ENCODE measurements around the gene INF2. TPM values are rescaled to one million over a fixed set of nuclear protein-coding genes. Genes with fewer than 3 reads are reported as not detected.

Gene INF2
- total RNA-seq, 5 donors from 2014 or later (not counting 1 experiment from before 2014, with no cell fraction given): 72.7 to 128 (median 83.7) TPM

DNA sequence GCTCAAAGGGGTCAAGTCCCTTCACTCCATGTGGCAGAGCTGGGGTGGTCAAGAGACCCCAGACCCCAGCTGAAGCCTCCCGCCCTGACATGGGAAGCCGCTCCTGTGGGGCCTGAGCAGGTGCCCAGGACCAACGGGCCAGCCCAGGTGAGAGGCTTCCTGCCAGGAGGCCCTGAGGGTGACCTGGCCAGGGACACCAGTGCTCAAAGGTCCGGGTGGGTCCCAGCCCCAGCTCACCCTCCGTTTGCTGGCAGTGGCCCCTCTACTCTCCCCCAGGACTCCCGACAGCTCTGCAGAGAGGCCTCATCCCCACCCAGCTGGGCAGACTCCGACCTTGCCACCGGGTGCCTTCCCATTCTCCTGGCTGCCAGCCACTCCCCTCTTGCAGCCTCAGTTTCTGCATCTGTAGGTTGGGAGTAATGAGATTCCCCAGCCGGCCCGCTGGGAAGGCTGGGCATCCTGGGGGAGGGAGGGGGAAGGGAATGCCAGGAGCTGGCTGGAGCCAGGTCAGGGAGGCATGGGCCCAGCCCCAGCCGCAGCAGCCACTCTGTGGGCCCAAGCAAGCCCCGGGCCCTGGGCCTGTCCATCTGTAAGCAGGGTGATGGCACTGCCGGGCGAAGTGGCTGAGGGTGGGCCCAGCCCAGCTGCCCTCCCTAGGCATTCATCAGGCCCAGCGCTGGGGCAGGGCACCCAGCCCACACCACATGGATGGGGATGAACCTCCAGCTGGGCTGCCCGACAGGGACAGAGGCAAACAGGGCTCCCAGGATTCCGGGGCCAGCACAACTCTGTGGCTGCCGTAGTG lies 10.3 kb upstream of the INF2 start:
- H3K9me3 ChIP-seq: no peaks in the 10 kb centered on the region
- no peak overlapping the region for H3K27ac Mint-ChIP-seq
- POLR2A ChIA-PET: no interaction called here
- ATAC-seq (replicated peaks in 1 of 4): no peak
- peak overlapping the region in 2 of 3 donors; percentile 24 to 81 for H3K4me3 Mint-ChIP-seq
- 94% methylated on average over 15 of the region's 18 CpGs for WGBS (ENCODE audit: insufficient coverage)
- peaks cover 10 to 25% of the 10 kb centered on the region in 2 experiments for H3K4me1 ChIP-seq (ENCODE audit: control insufficient read depth in 1 of 2, extremely low read depth in 1 of 2, insufficient read depth in 2 of 2, low read length in 2 of 2)
- peaks cover 0 to 31% of the 10 kb centered on the region in 2 experiments for H3K27me3 ChIP-seq (replicated peaks in 1 of 2; ENCODE audit: control insufficient read depth in 2 of 2, extremely low read depth in 1 of 2, insufficient read depth in 2 of 2, low read length in 1 of 2)
- no peak overlapping the region for H3K27ac ChIP-seq (ENCODE audit: low read length)
- H3K4me1 Mint-ChIP-seq: peaks cover 5 to 20% (median 10%) of the 10 kb centered on the region in 3 donors
- no peaks in the 10 kb centered on the region for H3K36me3 ChIP-seq (ENCODE audit: control insufficient read depth in 2 of 2, extremely low read depth in 1 of 2, insufficient read depth in 1 of 2, low read length in 1 of 2)
- H3K9me3 Mint-ChIP-seq: no peaks in the 10 kb centered on the region
- no peaks in the 10 kb centered on the region for H3K27me3 Mint-ChIP-seq
- CTCF ChIA-PET: no interaction called here
- no peak for DNase-seq
- no peaks in the 10 kb centered on the region for H3K36me3 Mint-ChIP-seq
- H3K4me3 ChIP-seq (ENCODE audit: control insufficient read depth in 1 of 2, extremely low read depth in 1 of 2, low read length in 1 of 2): no peak overlapping the region

DNA sequence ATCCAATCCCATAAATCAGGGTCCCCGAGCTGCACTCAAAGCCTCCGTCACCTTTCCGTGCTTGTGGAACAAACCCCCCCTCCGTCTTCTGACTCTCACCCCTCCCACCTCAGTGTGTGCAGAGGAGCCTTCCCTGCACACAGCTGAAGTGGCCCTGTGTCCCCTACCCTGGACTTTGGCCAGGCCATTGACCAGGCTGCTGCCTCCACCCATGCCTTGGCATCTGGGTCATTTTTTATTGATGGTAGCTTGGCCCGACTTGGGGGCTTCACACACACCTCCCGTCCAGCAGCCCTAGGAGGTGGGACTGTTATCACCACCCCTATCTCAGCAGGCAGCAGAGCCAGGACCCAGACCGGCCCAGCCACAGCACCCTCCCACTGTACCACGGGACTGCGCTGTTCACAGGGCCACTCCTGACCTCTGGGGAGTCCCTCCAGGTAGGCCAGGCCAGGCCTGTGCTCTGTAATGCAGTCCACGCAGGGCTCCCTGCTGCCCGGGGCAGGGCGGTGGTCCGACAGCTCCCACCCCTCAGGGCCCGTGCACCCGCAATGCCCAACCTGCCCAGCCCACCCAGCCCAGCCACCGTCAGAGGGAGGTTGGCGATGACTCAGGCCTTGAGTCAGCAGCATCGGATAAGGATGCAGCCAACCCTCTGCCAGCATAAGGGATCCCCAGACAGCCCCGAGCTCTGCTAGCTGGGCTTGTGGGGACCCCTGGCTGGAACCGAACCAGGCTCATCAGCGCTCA lies 9.2 kb upstream of the INF2 start:
- Histone ChIP-seq H3K36me3 (ENCODE audit: control insufficient read depth in 2 of 2, extremely low read depth in 1 of 2, insufficient read depth in 1 of 2, low read length in 1 of 2) (no peaks in the 10 kb centered on the region), H3K27ac (ENCODE audit: low read length) (no peak overlapping the region), H3K4me1 (ENCODE audit: control insufficient read depth in 1 of 2, extremely low read depth in 1 of 2, insufficient read depth in 2 of 2, low read length in 2 of 2) (peaks cover 13 to 28% of the 10 kb centered on the region in 2 experiments), H3K27me3 (replicated peaks in 1 of 2; ENCODE audit: control insufficient read depth in 2 of 2, extremely low read depth in 1 of 2, insufficient read depth in 2 of 2, low read length in 1 of 2) (peaks cover 0 to 31% of the 10 kb centered on the region in 2 experiments), H3K9me3 (no peaks in the 10 kb centered on the region), H3K4me3 (ENCODE audit: control insufficient read depth in 1 of 2, extremely low read depth in 1 of 2, low read length in 1 of 2) (no peak overlapping the region)
- no peak for DNase-seq
- Mint-ChIP-seq H3K4me1 (peaks cover 11 to 28% (median 17%) of the 10 kb centered on the region in 3 donors), H3K9me3 (no peaks in the 10 kb centered on the region), H3K4me3 (no peak overlapping the region), H3K27me3 (no peaks in the 10 kb centered on the region), H3K27ac (peak overlapping the region in 1 of 2 donors; percentile 66), H3K36me3 (no peaks in the 10 kb centered on the region)
- POLR2A ChIA-PET: no interaction called here
- 87% methylated on average over 21 of the region's 21 CpGs for WGBS (ENCODE audit: insufficient coverage)
- CTCF ChIA-PET: no interaction called here
- ATAC-seq (replicated peaks in 1 of 4): no peak

DNA sequence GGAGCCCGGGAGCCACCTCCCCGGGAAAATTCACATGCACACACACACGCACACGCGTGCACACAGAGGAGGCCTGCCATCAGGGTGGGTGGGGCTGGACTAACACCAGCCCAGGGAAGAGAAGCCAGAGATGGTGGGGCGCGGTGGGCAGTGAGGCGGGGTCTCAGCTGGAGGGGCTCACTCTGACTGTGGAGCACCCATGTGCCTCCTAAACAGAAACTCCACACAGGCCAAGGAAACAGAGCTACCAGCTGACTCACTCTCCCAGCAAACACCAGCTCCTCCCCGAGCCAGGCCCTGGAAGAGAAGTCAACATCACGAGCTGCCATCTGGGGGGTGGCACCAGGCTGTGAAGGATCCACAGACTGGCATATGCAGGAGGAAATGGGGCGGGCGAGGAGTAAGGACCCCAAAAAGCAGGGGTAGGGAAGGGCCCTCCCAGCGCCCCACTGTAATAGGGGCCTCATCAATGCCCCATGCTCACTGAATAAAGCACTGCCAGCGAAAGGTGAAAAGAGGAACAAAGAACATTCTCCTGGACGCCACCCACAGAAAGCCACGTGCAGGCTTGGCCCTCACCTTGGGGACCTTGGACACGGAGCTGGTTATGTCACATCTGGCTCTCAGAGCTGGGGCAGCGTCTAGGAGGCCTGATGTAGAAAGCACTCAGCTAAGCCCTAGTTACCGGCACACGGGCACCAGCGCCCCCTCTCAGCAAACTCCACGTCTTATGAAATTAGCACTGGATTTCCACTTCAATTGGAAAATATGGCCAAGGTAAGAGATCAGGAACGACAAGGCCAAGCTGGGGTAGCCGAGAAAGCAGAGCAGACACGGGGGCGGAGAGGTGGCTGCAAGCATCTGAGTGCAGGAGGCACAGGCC lies 8.4 kb upstream of the INF2 start:
- H3K27ac Mint-ChIP-seq: no peak overlapping the region
- H3K9me3 ChIP-seq: no peaks in the 10 kb centered on the region
- peaks cover 13 to 29% of the 10 kb centered on the region in 2 experiments for H3K4me1 ChIP-seq (ENCODE audit: control insufficient read depth in 1 of 2, extremely low read depth in 1 of 2, insufficient read depth in 2 of 2, low read length in 2 of 2)
- H3K36me3 ChIP-seq (ENCODE audit: control insufficient read depth in 2 of 2, extremely low read depth in 1 of 2, insufficient read depth in 1 of 2, low read length in 1 of 2): no peaks in the 10 kb centered on the region
- no peaks in the 10 kb centered on the region for H3K9me3 Mint-ChIP-seq
- ChIA-PET POLR2A (no interaction called here), CTCF (no interaction called here)
- H3K4me1 Mint-ChIP-seq: peaks cover 16 to 33% (median 18%) of the 10 kb centered on the region in 3 donors
- H3K27me3 ChIP-seq (replicated peaks in 1 of 2; ENCODE audit: control insufficient read depth in 2 of 2, extremely low read depth in 1 of 2, insufficient read depth in 2 of 2, low read length in 1 of 2): peaks cover 0 to 31% of the 10 kb centered on the region in 2 experiments
- ATAC-seq (replicated peaks in 1 of 4) (no peak), DNase-seq (no peak)
- no peaks in the 10 kb centered on the region for H3K36me3 Mint-ChIP-seq
- no peak overlapping the region for H3K4me3 ChIP-seq (ENCODE audit: control insufficient read depth in 1 of 2, extremely low read depth in 1 of 2, low read length in 1 of 2)
- H3K4me3 Mint-ChIP-seq: no peak overlapping the region
- no peak overlapping the region for H3K27ac ChIP-seq (ENCODE audit: low read length)
- no peaks in the 10 kb centered on the region for H3K27me3 Mint-ChIP-seq
- 83% methylated on average over 22 of the region's 26 CpGs for WGBS (ENCODE audit: insufficient coverage)

DNA sequence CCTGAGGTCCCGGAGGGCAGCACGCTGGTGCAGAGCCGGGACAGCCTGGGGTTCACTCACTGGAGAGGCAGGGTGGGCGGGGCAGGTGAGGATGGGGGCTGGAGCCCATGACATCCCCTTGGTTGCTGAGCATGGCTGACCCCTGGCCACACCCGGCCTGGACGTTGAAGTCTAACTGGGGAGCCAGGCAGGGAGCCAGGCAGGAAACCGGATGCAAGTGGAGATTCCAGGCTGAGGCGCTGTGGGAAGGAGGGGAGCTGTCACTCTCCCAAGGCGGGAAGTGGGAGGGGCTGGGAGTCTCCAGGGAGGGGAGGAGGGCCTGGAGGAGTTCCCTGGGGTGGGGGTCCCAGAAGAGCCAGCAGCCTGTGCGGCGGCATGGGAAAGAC lies 7.7 kb upstream of the INF2 start:
- H3K27me3 ChIP-seq (replicated peaks in 1 of 2; ENCODE audit: control insufficient read depth in 2 of 2, extremely low read depth in 1 of 2, insufficient read depth in 2 of 2, low read length in 1 of 2): peaks cover 0 to 31% of the 10 kb centered on the region in 2 experiments

DNA sequence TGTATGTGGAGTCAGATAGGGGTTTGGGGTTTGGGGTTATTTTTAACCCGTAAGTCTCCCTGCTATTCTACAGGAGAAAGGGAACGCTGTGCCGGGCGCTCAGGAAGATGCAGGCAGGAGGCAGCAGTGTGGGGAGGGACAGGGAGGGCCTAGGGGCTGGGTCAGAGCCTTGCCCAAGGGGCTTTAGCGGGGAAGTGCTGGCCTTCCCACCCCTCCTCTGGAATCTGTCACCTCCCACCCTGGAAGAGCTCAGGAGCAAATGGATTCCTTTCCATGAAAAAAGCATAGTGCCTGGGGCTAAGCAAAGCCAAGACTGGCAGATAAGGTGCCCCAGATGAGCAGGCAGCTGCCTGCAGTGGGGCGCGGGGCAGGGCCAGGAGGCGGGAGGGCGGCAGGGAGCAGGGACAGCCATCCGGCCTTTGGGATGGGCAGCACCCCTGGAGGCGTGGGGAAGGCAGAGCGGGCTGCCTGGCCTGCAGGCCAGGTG lies 7.3 kb upstream of the INF2 start:
- H3K4me1 ChIP-seq (ENCODE audit: control insufficient read depth in 1 of 2, extremely low read depth in 1 of 2, insufficient read depth in 2 of 2, low read length in 2 of 2): peaks cover 15 to 32% of the 10 kb centered on the region in 2 experiments
- H3K4me1 Mint-ChIP-seq: peaks cover 23 to 42% (median 29%) of the 10 kb centered on the region in 3 donors
- 89% methylated on average over 11 of the region's 12 CpGs for WGBS (ENCODE audit: insufficient coverage)
- H3K27ac ChIP-seq (ENCODE audit: low read length): no peak overlapping the region
- ChIA-PET CTCF (no interaction called here), POLR2A (no interaction called here)
- no peaks in the 10 kb centered on the region for H3K9me3 ChIP-seq
- H3K4me3 Mint-ChIP-seq: no peak overlapping the region
- H3K36me3 Mint-ChIP-seq: no peaks in the 10 kb centered on the region
- no peaks in the 10 kb centered on the region for H3K9me3 Mint-ChIP-seq
- ATAC-seq (replicated peaks in 1 of 4) (no peak), DNase-seq (no peak)
- no peaks in the 10 kb centered on the region for H3K36me3 ChIP-seq (ENCODE audit: control insufficient read depth in 2 of 2, extremely low read depth in 1 of 2, insufficient read depth in 1 of 2, low read length in 1 of 2)
- peaks cover 0 to 28% of the 10 kb centered on the region in 2 experiments for H3K27me3 ChIP-seq (replicated peaks in 1 of 2; ENCODE audit: control insufficient read depth in 2 of 2, extremely low read depth in 1 of 2, insufficient read depth in 2 of 2, low read length in 1 of 2)
- H3K4me3 ChIP-seq (ENCODE audit: control insufficient read depth in 1 of 2, extremely low read depth in 1 of 2, low read length in 1 of 2): no peak overlapping the region
- no peaks in the 10 kb centered on the region for H3K27me3 Mint-ChIP-seq
- no peak overlapping the region for H3K27ac Mint-ChIP-seq

More for the DNA sequence above, 7.7 kb upstream of the INF2 start:
- Histone ChIP-seq H3K4me3 (ENCODE audit: control insufficient read depth in 1 of 2, extremely low read depth in 1 of 2, low read length in 1 of 2) (no peak overlapping the region), H3K36me3 (ENCODE audit: control insufficient read depth in 2 of 2, extremely low read depth in 1 of 2, insufficient read depth in 1 of 2, low read length in 1 of 2) (no peaks in the 10 kb centered on the region), H3K4me1 (ENCODE audit: control insufficient read depth in 1 of 2, extremely low read depth in 1 of 2, insufficient read depth in 2 of 2, low read length in 2 of 2) (peaks cover 14 to 32% of the 10 kb centered on the region in 2 experiments), H3K27ac (ENCODE audit: low read length) (no peak overlapping the region), H3K9me3 (no peaks in the 10 kb centered on the region)
- ChIA-PET CTCF (no interaction called here), POLR2A (no interaction called here)
- Mint-ChIP-seq H3K27ac (no peak overlapping the region), H3K9me3 (no peaks in the 10 kb centered on the region), H3K36me3 (no peaks in the 10 kb centered on the region), H3K27me3 (no peaks in the 10 kb centered on the region), H3K4me1 (peaks cover 21 to 39% (median 24%) of the 10 kb centered on the region in 3 donors), H3K4me3 (no peak overlapping the region)
- DNase-seq (no peak), ATAC-seq (replicated peaks in 1 of 4) (no peak)
- 86% methylated on average over 10 of the region's 11 CpGs for WGBS (ENCODE audit: insufficient coverage)
